Lower leg skin (tissue), 3 donors: ENCODE measurements around the gene GNB2.

ENCODE experiments used
- CTCF ChIP-seq, 3 donors: fragments of 450-650 bp; IDR thresholded peaks; one replicate each; pipeline ENCODE4 v1.5.1; 2016; ENCODE audit warnings: antibody characterized with exemption in 3 of 3, mild to moderate bottlenecking in 3 of 3, moderate library complexity in 2 of 3
- POLR2A ChIP-seq, 2 donors: fragments of 450-650 bp; IDR thresholded peaks; one replicate each; pipeline ENCODE4 v1.6.1; 2016 to 2017; ENCODE audit warnings: antibody characterized with exemption in 2 of 2, mild to moderate bottlenecking in 1 of 2, moderate library complexity in 1 of 2

DNA sequence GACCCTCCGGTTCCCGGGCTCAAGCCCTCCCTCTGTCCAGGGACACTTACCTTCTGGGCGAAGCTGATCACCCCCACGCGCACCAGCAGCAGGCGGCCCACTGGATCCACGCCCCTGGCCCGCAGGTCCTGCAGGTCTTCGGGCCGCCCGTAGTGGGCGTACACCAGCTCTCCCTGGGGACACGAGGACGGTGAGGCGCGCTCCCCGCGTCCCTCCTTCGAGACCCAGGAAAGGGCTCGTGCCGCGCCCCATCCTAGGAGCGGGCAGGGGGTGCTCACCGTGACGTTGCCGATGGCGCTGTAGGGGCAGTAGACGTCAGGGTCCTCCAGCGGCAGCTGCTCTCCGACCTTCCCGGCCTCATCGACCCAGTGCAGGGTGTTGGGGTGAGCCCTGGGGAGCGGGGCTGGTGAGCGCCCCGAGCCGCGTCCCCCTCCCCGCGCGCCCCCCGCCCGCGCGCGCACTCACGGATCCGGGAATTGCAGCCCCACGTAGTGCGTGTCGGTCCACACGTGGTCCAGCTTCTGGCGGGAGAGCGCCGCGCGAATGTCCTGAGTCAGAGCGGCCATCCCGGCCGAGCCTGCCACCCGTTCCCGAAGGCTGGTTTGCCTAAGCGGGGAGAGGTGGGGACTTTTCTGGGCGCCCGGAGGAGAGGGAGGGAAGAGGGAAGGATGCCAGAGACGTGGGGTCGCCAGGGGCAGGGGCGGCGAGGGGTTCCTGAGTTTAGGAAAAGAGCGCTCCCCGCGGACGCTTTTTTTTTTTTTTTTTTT lies 40.4 kb upstream of the GNB2 start:
- no peak for TF ChIP-seq CTCF (IDR thresholded peaks at IDR 0.05)
- no peak for TF ChIP-seq POLR2A (IDR thresholded peaks at IDR 0.05)
